IMR-90 (cell line): ENCODE measurements around the gene RCOR3. TPM values are rescaled to one million over a fixed set of nuclear protein-coding genes. Genes with fewer than 3 reads are reported as not detected.

ENCODE experiments used
- ATAC-seq: fragments of 200-7000 bp; cut with Tn5 transposase; 2 replicates; pipeline ENCODE4 v1.9.1; 2020; ENCODE audit warnings: low read depth, mild to moderate bottlenecking, moderate library complexity
- Bru-seq: library from RNA; stranded (reverse); fragments of 400-500 nt; gene quantifications from one replicate; lab custom pipeline; 2021; lab: Mats Ljungman, UMichigan
- BruChase-seq, 2 experiments: library from RNA; stranded (reverse); fragments of 400-500 nt; gene quantifications; one replicate each; lab custom pipeline; 2021; lab: Mats Ljungman, UMichigan
- BruUV-seq: library from RNA; stranded (reverse); fragments of 400-500 nt; replicated peaks from 2 replicates; lab custom pipeline; 2021; lab: Mats Ljungman, UMichigan
- CTCF ChIA-PET: fragments of 300-600 bp; formaldehyde crosslinking; extraction: SDS; loops from one replicate; lab custom pipeline; 2021; ENCODE audit warnings: antibody characterized with exemption; lab: Yijun Ruan, JAX
- POLR2A ChIA-PET: fragments of 300-600 bp; sonication (Branson Sonifier 250); formaldehyde crosslinking; loops from one replicate; lab custom pipeline; 2022; ENCODE audit warnings: antibody characterized with exemption; ENCODE audit not compliant: unreplicated experiment; lab: Charles Lee
- DNase-seq: peaks from one replicate; pipeline ENCODE4 v3.0.0; 2013
- H2AFZ ChIP-seq: replicated peaks from 2 replicates; pipeline ENCODE3; 2013; ENCODE audit warnings: low read length, mild to moderate bottlenecking; ENCODE audit not compliant: poor library complexity
- H2AK5ac ChIP-seq: 2 replicates; pipeline ENCODE4 v1.6.1; 2013; ENCODE audit warnings: low read depth, low read length, inconsistent platforms
- H2AK9ac ChIP-seq: replicated peaks from 2 replicates; pipeline ENCODE3; 2013; ENCODE audit warnings: mild to moderate bottlenecking, low read depth, low read length, moderate library complexity; ENCODE audit not compliant: poor library complexity
- H2BK120ac ChIP-seq: 2 replicates; pipeline ENCODE4 v1.6.1; 2013; ENCODE audit warnings: low read depth, low read length, inconsistent platforms
- H2BK15ac ChIP-seq: 3 replicates; pipeline ENCODE4 v1.6.1; 2013; ENCODE audit warnings: low read depth, low read length, inconsistent platforms
- H2BK20ac ChIP-seq: 2 replicates; pipeline ENCODE4 v1.6.1; 2013; ENCODE audit warnings: low read depth, mild to moderate bottlenecking, inconsistent platforms, low read length, moderate library complexity
- H2BK5ac ChIP-seq: 2 replicates; pipeline ENCODE4 v1.6.1; 2013; ENCODE audit warnings: mild to moderate bottlenecking, low read depth, low read length, inconsistent platforms; ENCODE audit not compliant: poor library complexity, severe bottlenecking
- H3K14ac ChIP-seq: replicated peaks from 2 replicates; pipeline ENCODE4 v1.6.1; 2013; ENCODE audit warnings: low read depth, low read length, inconsistent platforms
- H3K18ac ChIP-seq: 2 replicates; pipeline ENCODE4 v1.6.1; 2013; ENCODE audit warnings: low read depth, low read length, control low read depth
- H3K23ac ChIP-seq: 2 replicates; pipeline ENCODE4 v1.6.1; 2013; ENCODE audit warnings: low read depth, low read length, inconsistent platforms
- H3K27ac ChIP-seq: 2 replicates; pipeline ENCODE4 v1.5.1; 2013; ENCODE audit warnings: mild to moderate bottlenecking, control low read depth, low read length; ENCODE audit not compliant: insufficient read depth
- H3K27me3 ChIP-seq: 2 replicates; pipeline ENCODE4 v1.6.1; 2013; ENCODE audit warnings: low read length; ENCODE audit not compliant: control insufficient read depth, insufficient read depth
- H3K36me3 ChIP-seq: 2 replicates; pipeline ENCODE4 v1.6.1; 2013; ENCODE audit warnings: low read length, mixed read lengths; ENCODE audit not compliant: control insufficient read depth, insufficient read depth
- H3K4ac ChIP-seq: 2 replicates; pipeline ENCODE4 v1.6.1; 2013; ENCODE audit warnings: low read depth, low read length, inconsistent platforms
- H3K4me1 ChIP-seq: 2 replicates; pipeline ENCODE4 v1.6.1; 2013; ENCODE audit warnings: low read length, mixed read lengths; ENCODE audit not compliant: control insufficient read depth, insufficient read depth
- H3K4me2 ChIP-seq: 2 replicates; pipeline ENCODE4 v1.6.1; 2013; ENCODE audit warnings: low read depth, mild to moderate bottlenecking, control low read depth, low read length, moderate library complexity
- H3K4me3 ChIP-seq: 2 replicates; pipeline ENCODE4 v1.5.1; 2013; ENCODE audit warnings: low read depth, mild to moderate bottlenecking, control low read depth, low read length, moderate library complexity; ENCODE audit not compliant: insufficient read depth
- H3K56ac ChIP-seq: 2 replicates; pipeline ENCODE4 v1.6.1; 2013; ENCODE audit warnings: low read length, inconsistent platforms; ENCODE audit not compliant: insufficient read depth; ENCODE audit errors: extremely low read depth
- H3K79me1 ChIP-seq, 2 experiments: 2 replicates each; pipeline ENCODE4 v1.6.1; 2013; ENCODE audit warnings: low read length in 2 of 2, inconsistent platforms in 1 of 2, low read depth in 1 of 2
- H3K9ac ChIP-seq: 2 replicates; pipeline ENCODE4 v1.6.1; 2013; ENCODE audit warnings: low read depth, low read length, control low read depth
- H3K9me1 ChIP-seq: 2 replicates; pipeline ENCODE4 v1.6.1; 2013; ENCODE audit warnings: low read length, inconsistent platforms; ENCODE audit not compliant: insufficient read depth
- H3K9me3 ChIP-seq: 2 replicates; pipeline ENCODE4 v1.6.1; 2013; ENCODE audit warnings: low read length; ENCODE audit not compliant: control insufficient read depth, insufficient read depth
- H4K20me1 ChIP-seq: 2 replicates; pipeline ENCODE4 v1.6.1; 2013; ENCODE audit warnings: low read length, inconsistent platforms; ENCODE audit not compliant: insufficient read depth
- H4K5ac ChIP-seq: 2 replicates; pipeline ENCODE4 v1.6.1; 2013; ENCODE audit warnings: mild to moderate bottlenecking, low read depth, low read length, control low read depth
- H4K8ac ChIP-seq, 2 experiments: 2 replicates each; pipeline ENCODE4 v1.6.1; 2013; ENCODE audit warnings: low read depth in 2 of 2, low read length in 2 of 2, control low read depth in 1 of 2, inconsistent platforms in 1 of 2
- H4K91ac ChIP-seq: 2 replicates; pipeline ENCODE4 v1.6.1; 2013; ENCODE audit warnings: low read depth, low read length, inconsistent platforms; ENCODE audit not compliant: insufficient read depth
- BHLHE40 ChIP-seq: fragments of 150-350 bp; IDR thresholded peaks from 2 replicates; pipeline ENCODE4 v1.6.1; 2016; ENCODE audit warnings: mild to moderate bottlenecking, low read depth, low read length
- CTCF ChIP-seq: conservative IDR thresholded peaks from 2 replicates; pipeline ENCODE4 v1.5.1; 2012; ENCODE audit warnings: mild to moderate bottlenecking, low read depth, low read length, improper control_type of control experiment
- MAZ ChIP-seq: IDR thresholded peaks from 2 replicates; pipeline ENCODE4 v1.6.1; 2012; ENCODE audit warnings: low read depth, mild to moderate bottlenecking, low read length, improper control_type of control experiment, moderate library complexity, borderline replicate concordance
- MXI1 ChIP-seq: IDR thresholded peaks from 2 replicates; pipeline ENCODE4 v1.6.1; 2012; ENCODE audit warnings: low read depth, mild to moderate bottlenecking, low read length, moderate library complexity, borderline replicate concordance
- RCOR1 ChIP-seq: IDR thresholded peaks from 2 replicates; pipeline ENCODE4 v1.6.1; 2012; ENCODE audit warnings: mild to moderate bottlenecking, low read length, improper control_type of control experiment; ENCODE audit not compliant: insufficient replicate concordance
- WGBS, 2 experiments: methylation state at CpG; one replicate each; pipeline versions ENCODE4 v1.1.5 to v1.1.7; 2013; ENCODE audit warnings: missing lambda C conversion rate in 2 of 2; ENCODE audit not compliant: insufficient read length in 1 of 2; ENCODE audit errors: extremely low coverage in 2 of 2; 5-methylcytosine and 5-hydroxymethylcytosine counted together
- dilution Hi-C: fragments of 300-500 bp; cut with HindIII; formaldehyde crosslinking; loops from one replicate; pipeline ENCODE4 v1.14.3; 2018; ENCODE audit warnings: low sequenced_read_pairs; ENCODE audit not compliant: unreplicated experiment
- in situ Hi-C: fragments of 300-500 bp; cut with MboI; formaldehyde crosslinking; loops from 3 replicates; pipeline ENCODE4 v1.14.3; 2019; ENCODE audit warnings: low sequenced_read_pairs, inconsistent platforms, mixed read lengths
- intact Hi-C: fragments of 100-400 bp; cut with micrococcal nuclease; formaldehyde crosslinking; loops from 2 replicates; pipeline ENCODE4 v1.10.0; 2022
- long read RNA-seq: library from polyadenylated mRNA; unstranded; transcript quantifications from one replicate; pipeline ENCODE4 v2.0.0, GENCODE V29; 2021; ENCODE audit not compliant: unreplicated experiment
- polyA plus RNA-seq, 3 experiments: library from polyadenylated mRNA; depleted of rRNA; stranded (reverse); fragments of >200 nt; gene quantifications; 2 replicates each; pipeline ENCODE4 v1.2.3, GENCODE V29; 2012; ENCODE audit warnings: low replicate concordance in 1 of 3
- total RNA-seq: library from RNA; depleted of rRNA; stranded (reverse); fragments of >200 nt; gene quantifications from 2 replicates; pipeline ENCODE4 v1.2.3, GENCODE V29; 2012; rRNA removed

RCOR3 gene
- total RNA-seq: 8.1 and 11.9 TPM in 2 replicates
- polyA plus RNA-seq (2012; rRNA removed): 15.0 and 16.4 TPM in 2 replicates
- 9.3 and 9.5 TPM in 2 replicates for polyA plus RNA-seq (2012; cell fraction: cytosol; rRNA removed)
- polyA plus RNA-seq (2012; cell fraction: nucleus; rRNA removed; ENCODE audit: low replicate concordance): 46.4 and 90.6 TPM in 2 replicates
- percentile 84 among the genes with signal in this experiment for Bru-seq, nascent RNA
- percentile 77 among the genes with signal in this experiment for BruChase-seq, experiment 1, labeled RNA remaining after a 6-hour chase
- BruChase-seq, experiment 2, labeled RNA remaining after a 2-hour chase: percentile 86 among the genes with signal in this experiment
- long read RNA-seq, partial matches to known transcripts: 5 of 10 reads
- long read RNA-seq, other reads (novel, unspliced or antisense): 0 of 10 reads

GRCh38 chr1:211258756-211259637 lies at the start of gene RCOR3:
TSS of gene RCOR3 (plus strand) at chr1:211259366. CDS start at chr1:211259561, 195 bp downstream.
- DNase-seq (peak; percentile 87), ATAC-seq (peak; percentile 86)
- H4K8ac ChIP-seq: peak within 1 kb of the TSS; percentile 96 to 99
- ChIA-PET CTCF (interaction anchor here (1.2 to 1.8 kb wide), 2 partner anchors 59 to 123 kb away, joined by 3 to 4 read pairs; no protein-coding TSS in a partner anchor), POLR2A (interaction anchor here (1.0 kb wide), 1 partner anchor 819 kb away, joined by 4 read pairs; no protein-coding TSS in a partner anchor)
- no peaks in the 10 kb centered on the region for H3K27me3 ChIP-seq
- intact Hi-C loops (loop anchor here (1.0 to 5.0 kb wide), 4 partner anchors 124 to 820 kb away; no protein-coding TSS in a partner anchor), dilution Hi-C loops (no loop called here), in situ Hi-C loops (no loop called here)
- peak within 1 kb of the TSS; percentile 99 for H2AK9ac ChIP-seq
- H3K9me1 ChIP-seq: no peaks in the 10 kb centered on the region
- H3K56ac ChIP-seq: peak within 1 kb of the TSS; percentile 98
- peak within 1 kb of the TSS; percentile 97 for H4K5ac ChIP-seq
- WGBS, 2 experiments: 0% methylated on average over 4 of the region's 97 CpGs; no CpG with 5 or more reads in 1 of the 2 experiments
- H2AK5ac ChIP-seq: peak within 1 kb of the TSS; percentile 56; the same call in 1 of the 2 replicates
- peak within 1 kb of the TSS; percentile 99 for H3K4ac ChIP-seq
- H3K4me2 ChIP-seq: peak within 1 kb of the TSS; percentile 99
- H3K9me3 ChIP-seq: no peaks in the 10 kb centered on the region
- H3K4me1 ChIP-seq: peaks cover 2% of the 10 kb centered on the region; the same call in 1 of the 2 replicates
- peak within 1 kb of the TSS; percentile 98 for H3K23ac ChIP-seq
- peak within 1 kb of the TSS; percentile 94 for H4K91ac ChIP-seq
- peak within 1 kb of the TSS; percentile 98 for H3K18ac ChIP-seq
- peak within 1 kb of the TSS; percentile 100 for H3K4me3 ChIP-seq
- no peak within 1 kb of the TSS; the same call in 2 of the 3 replicates for H2BK15ac ChIP-seq
- no peaks in the 10 kb centered on the region for H4K20me1 ChIP-seq
- TF ChIP-seq CTCF (peak; percentile 56), RCOR1 (no peak), BHLHE40 (peak; percentile 63), MXI1 (0 out of 2 replicates have a peak, but pooled peaks have one; percentile 10), MAZ (peak; percentile 72; the same call in 1 of the 2 replicates)
- no TSS peak for BruUV-seq
- H3K14ac ChIP-seq: peak within 1 kb of the TSS; percentile 100
- H2BK5ac ChIP-seq: peak within 1 kb of the TSS; percentile 98
- peak within 1 kb of the TSS; percentile 98 for H2AFZ ChIP-seq
- H3K79me1 ChIP-seq: peaks cover 4 to 8% of the 10 kb centered on the region in 2 experiments
- peak within 1 kb of the TSS; percentile 100 for H3K27ac ChIP-seq
- H3K36me3 ChIP-seq: no peaks in the 10 kb centered on the region
- H3K9ac ChIP-seq: peak within 1 kb of the TSS; percentile 100
- H2BK20ac ChIP-seq: peak within 1 kb of the TSS; percentile 44; the same call in 1 of the 2 replicates
- H2BK120ac ChIP-seq: peak within 1 kb of the TSS; percentile 86
